Loucy (cell line): ENCODE data around the gene KRTAP13-2.

ENCODE experiments used
- CTCF ChIP-seq: fragments of 200-600 bp; sonication (generic); conservative IDR thresholded peaks from 2 replicates; pipeline ENCODE4 v1.5.1; 2014; ENCODE audit warnings: mild to moderate bottlenecking, antibody characterized with exemption, low read length
- EZH2phosphoT487 ChIP-seq: fragments of 200-600 bp; IDR thresholded peaks from 2 replicates; pipeline ENCODE4 v1.6.1; 2018; ENCODE audit warnings: antibody characterized with exemption, mild to moderate bottlenecking, moderate library complexity, borderline replicate concordance

- TF ChIP-seq CTCF = no peak
- no peak for TF ChIP-seq EZH2phosphoT487
These were observed 38.3 kb downstream of the KRTAP13-2 start for GRCh38 chr21:30333736-30334135.
